Right cardiac atrium (tissue), 5 donors: ENCODE measurements around the gene ZNF407. TPM values are rescaled to one million over a fixed set of nuclear protein-coding genes. Genes with fewer than 3 reads are reported as not detected.

Source experiments
- ATAC-seq, 2 donors: fragments of 200-7000 bp; cut with Tn5 transposase; one replicate each; pipeline versions ENCODE4 v1.8.0 to v1.9.1; 2020; ENCODE audit warnings: moderate library complexity in 2 of 2, mild to moderate bottlenecking in 1 of 2
- DNase-seq, 3 donors: peaks; one replicate each; pipeline ENCODE4 v3.0.0-alpha.2; 2020
- H3K27ac ChIP-seq: one replicate; pipeline ENCODE4 v1.5.1; 2013; ENCODE audit warnings: mild to moderate bottlenecking, low read length, control low read depth, moderate library complexity
- H3K27me3 ChIP-seq: one replicate; pipeline ENCODE4 v1.6.1; 2013; ENCODE audit not compliant: control insufficient read depth, insufficient read depth
- H3K4me1 ChIP-seq: one replicate; pipeline ENCODE4 v1.6.1; 2013; ENCODE audit warnings: low read length; ENCODE audit not compliant: control insufficient read depth, insufficient read depth
- H3K4me3 ChIP-seq: one replicate; pipeline ENCODE4 v1.5.1; 2013; ENCODE audit warnings: low read length, control low read depth
- H3K9me3 ChIP-seq: one replicate; pipeline ENCODE4 v1.6.1; 2013; ENCODE audit warnings: low read length; ENCODE audit not compliant: control insufficient read depth
- WGBS: extraction: QIAGEN DNeasy Blood & Tissue Kit; methylation state at CpG from one replicate; pipeline ENCODE4 v1.1.7; 2013; 5-methylcytosine and 5-hydroxymethylcytosine counted together
- intact Hi-C, 4 donors: fragments of 100-400 bp; cut with DNase I; formaldehyde crosslinking; loops; one replicate each; pipeline versions ENCODE4 v1.11.0 to v1.14.0; 2022 to 2023
- polyA plus RNA-seq: library from polyadenylated mRNA; stranded (reverse); fragments of 200-250 nt; gene quantifications from one replicate; pipeline ENCODE4 v1.2.3, GENCODE V29; 2013
- total RNA-seq, 4 donors: library from RNA; stranded (reverse); fragmentation: NEBNext Ultra II Directional; extraction: Animal tissue kit (Norgen Biotek cat#: 25700); gene quantifications; one replicate each; pipeline ENCODE4 v1.2.1, GENCODE V29; 2021
- donor health status: healthy with polysubstance abuse.
- donor health status: DM: no; HTN: yes; CAD: no.
- donor health status: DM: no; HTN: no; CAD: no.
- donor health status: DM: no; HTN: yes; CAD: no; lungs with severe emphysema.
- donor health status: DM: yes; HTN: yes; CAD: no.

The ZNF407 gene
- total and polyA plus RNA-seq, 5 donors, result 3.8 to 14.7 (median 12.7) TPM

- ATAC-seq, result no peak
- no peak overlapping the region for H3K27ac ChIP-seq
- no peak overlapping the region for H3K4me3 ChIP-seq
- H3K27me3 ChIP-seq, result no peaks in the 10 kb centered on the region
- WGBS, result 88% methylated on average over 6 of the region's 6 CpGs
- intact Hi-C loops, result no loop called here
- DNase-seq, result no peak
- H3K9me3 ChIP-seq, result no peaks in the 10 kb centered on the region
- H3K4me1 ChIP-seq, result no peaks in the 10 kb centered on the region
These were observed 33.1 kb downstream of the ZNF407 start for GRCh38 chr18:74630804-74631203.

GRCh38 chr18:74631212-74631611, 33.5 kb downstream of the ZNF407 start:
- DNase-seq (no peak), ATAC-seq (no peak)
- WGBS, result 60% methylated on average over 2 of the region's 2 CpGs

GRCh38 chr18:74631623-74632350, 34.1 kb downstream of the ZNF407 start:
- intact Hi-C loops, result no loop called here
- Histone ChIP-seq H3K4me3 (no peak overlapping the region), H3K9me3 (no peaks in the 10 kb centered on the region), H3K4me1 (no peaks in the 10 kb centered on the region), H3K27me3 (no peaks in the 10 kb centered on the region), H3K27ac (no peak overlapping the region)
- DNase-seq (no peak), ATAC-seq (no peak)
- WGBS, result 74% methylated on average over 13 of the region's 13 CpGs

More at GRCh38 chr18:74631212-74631611, 33.5 kb downstream of the ZNF407 start:
- Histone ChIP-seq H3K4me3 (no peak overlapping the region), H3K4me1 (no peaks in the 10 kb centered on the region), H3K27me3 (no peaks in the 10 kb centered on the region), H3K27ac (no peak overlapping the region), H3K9me3 (no peaks in the 10 kb centered on the region)
- intact Hi-C loops, result no loop called here

GRCh38 chr18:74632351-74632679, 34.6 kb downstream of the ZNF407 start:
- H3K27me3 ChIP-seq, result no peaks in the 10 kb centered on the region
- no peak overlapping the region for H3K4me3 ChIP-seq
- H3K4me1 ChIP-seq, result no peaks in the 10 kb centered on the region
- no peak for ATAC-seq
- intact Hi-C loops, result no loop called here
- 96% methylated on average over 6 of the region's 6 CpGs for WGBS
- H3K9me3 ChIP-seq, result no peaks in the 10 kb centered on the region
- no peak overlapping the region for H3K27ac ChIP-seq
- no peak for DNase-seq

GRCh38 chr18:74632856-74633255, 35.2 kb downstream of the ZNF407 start:
- no peak overlapping the region for H3K27ac ChIP-seq
- no peaks in the 10 kb centered on the region for H3K27me3 ChIP-seq
- ATAC-seq, result no peak
- H3K4me1 ChIP-seq, result no peaks in the 10 kb centered on the region
- intact Hi-C loops, result no loop called here
- no peaks in the 10 kb centered on the region for H3K9me3 ChIP-seq
- no peak for DNase-seq
- H3K4me3 ChIP-seq, result no peak overlapping the region
- 95% methylated on average over 4 of the region's 4 CpGs for WGBS

GRCh38 chr18:74633652-74634352, 36.1 kb downstream of the ZNF407 start:
- Histone ChIP-seq H3K4me1 (no peaks in the 10 kb centered on the region), H3K27me3 (no peaks in the 10 kb centered on the region), H3K27ac (no peak overlapping the region), H3K4me3 (no peak overlapping the region), H3K9me3 (no peaks in the 10 kb centered on the region)
- intact Hi-C loops, result no loop called here
- no peak for DNase-seq
- no peak for ATAC-seq
- WGBS, result 95% methylated on average over 13 of the region's 13 CpGs

DNA sequence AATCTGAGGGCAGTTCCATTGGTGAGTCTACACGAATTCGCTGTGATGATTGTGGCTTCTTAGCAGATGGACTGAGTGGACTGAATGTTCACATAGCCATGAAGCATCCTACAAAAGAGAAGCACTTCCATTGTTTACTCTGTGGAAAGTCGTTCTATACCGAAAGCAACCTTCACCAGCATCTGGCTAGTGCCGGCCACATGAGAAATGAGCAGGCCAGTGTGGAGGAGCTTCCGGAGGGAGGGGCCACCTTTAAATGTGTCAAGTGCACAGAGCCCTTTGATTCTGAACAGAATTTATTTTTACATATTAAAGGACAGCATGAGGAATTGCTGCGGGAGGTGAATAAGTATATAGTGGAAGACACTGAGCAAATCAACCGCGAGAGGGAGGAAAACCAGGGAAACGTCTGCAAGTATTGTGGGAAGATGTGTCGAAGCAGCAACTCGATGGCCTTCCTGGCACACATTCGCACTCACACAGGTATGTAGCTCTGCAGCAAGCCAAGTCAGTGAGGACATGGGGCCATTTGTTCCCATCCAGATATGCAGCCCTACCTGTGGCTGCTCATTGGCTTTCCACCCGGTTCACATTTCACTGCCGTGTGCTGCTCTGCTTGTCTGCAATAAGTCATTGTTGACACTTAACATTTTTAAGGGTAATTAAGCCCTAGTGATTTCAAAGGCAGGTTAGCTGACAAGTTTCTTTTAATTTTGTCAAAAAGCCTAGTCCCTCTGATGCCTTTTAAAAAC, 37.7 kb downstream of the ZNF407 start:
- 91% methylated on average over 15 of the region's 15 CpGs for WGBS
- H3K27ac ChIP-seq, result no peak overlapping the region
- H3K4me3 ChIP-seq, result no peak overlapping the region
- no peak for DNase-seq
- intact Hi-C loops, result no loop called here
- H3K27me3 ChIP-seq, result no peaks in the 10 kb centered on the region
- ATAC-seq, result no peak
- H3K4me1 ChIP-seq, result no peaks in the 10 kb centered on the region
- no peaks in the 10 kb centered on the region for H3K9me3 ChIP-seq

DNA sequence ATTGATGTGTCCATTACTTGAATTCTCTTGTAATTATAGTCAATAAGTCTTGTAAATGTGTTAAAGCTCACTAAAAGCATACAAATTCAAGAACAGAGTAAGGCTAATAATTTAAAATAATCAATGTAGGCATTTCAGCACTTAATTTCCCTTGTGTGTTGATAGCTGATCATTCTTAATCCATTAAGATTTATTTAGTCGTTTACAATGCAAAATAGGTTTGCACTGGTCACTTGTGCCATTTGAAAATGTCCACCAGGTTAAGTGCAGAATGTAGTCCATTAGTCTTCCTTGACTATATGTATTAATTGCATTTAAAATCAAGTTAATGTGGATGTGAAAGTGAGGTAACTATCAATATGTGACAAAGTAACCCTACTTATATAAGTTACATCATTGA, 39.4 kb downstream of the ZNF407 start:
- intact Hi-C loops, result no loop called here
- no peaks in the 10 kb centered on the region for H3K9me3 ChIP-seq
- no peak overlapping the region for H3K4me3 ChIP-seq
- H3K4me1 ChIP-seq, result no peaks in the 10 kb centered on the region
- no peaks in the 10 kb centered on the region for H3K27me3 ChIP-seq
- ATAC-seq (no peak), DNase-seq (no peak)
- whole genome bisulfite sequencing, result 94% methylated on average over 1 of the region's 1 CpG
- H3K27ac ChIP-seq, result no peak overlapping the region

- Histone ChIP-seq H3K4me3 (no peak overlapping the region), H3K27me3 (no peaks in the 10 kb centered on the region), H3K9me3 (no peaks in the 10 kb centered on the region), H3K27ac (no peak overlapping the region), H3K4me1 (no peaks in the 10 kb centered on the region)
- 91% methylated on average over 3 of the region's 3 CpGs for WGBS
- intact Hi-C loops, result no loop called here
- ATAC-seq, result no peak
- no peak for DNase-seq
These were observed 40.5 kb downstream of the ZNF407 start for GRCh38 chr18:74638210-74638609.

DNA sequence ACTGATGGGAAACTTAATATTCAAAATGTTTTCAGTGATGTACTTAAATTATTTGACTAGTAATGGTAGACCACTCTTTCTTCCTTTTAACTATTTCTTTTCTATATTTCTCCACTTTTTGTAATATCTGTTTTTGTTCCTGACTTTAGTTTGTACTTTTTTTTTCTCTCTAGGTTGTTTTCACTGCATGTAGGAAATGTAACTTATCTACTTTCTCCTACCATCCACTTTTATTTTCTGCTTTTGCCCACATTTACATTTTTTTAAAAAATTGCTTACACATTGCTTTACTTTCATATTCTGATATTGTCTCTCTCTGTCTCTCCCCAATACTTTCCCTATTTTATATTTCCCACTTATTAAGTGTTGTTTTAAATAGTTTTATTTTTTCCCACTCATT, 47.0 kb downstream of the ZNF407 start:
- ATAC-seq, result no peak
- no peaks in the 10 kb centered on the region for H3K9me3 ChIP-seq

GRCh38 chr18:74645679-74646078, 48.0 kb downstream of the ZNF407 start:
- Histone ChIP-seq H3K4me1 (no peaks in the 10 kb centered on the region), H3K27me3 (no peaks in the 10 kb centered on the region), H3K27ac (no peak overlapping the region), H3K9me3 (no peaks in the 10 kb centered on the region), H3K4me3 (no peak overlapping the region)
- ATAC-seq (no peak), DNase-seq (no peak)
- 86% methylated on average over 2 of the region's 2 CpGs for WGBS
- intact Hi-C loops, result no loop called here

More for the DNA sequence above, 47.0 kb downstream of the ZNF407 start:
- DNase-seq, result no peak
- Histone ChIP-seq H3K4me1 (no peaks in the 10 kb centered on the region), H3K4me3 (no peak overlapping the region), H3K27ac (no peak overlapping the region), H3K27me3 (no peaks in the 10 kb centered on the region)
- intact Hi-C loops, result loop anchor here in 1 of 4 donors (5.0 kb wide), 1 partner anchor 838 kb away; no protein-coding TSS in a partner anchor
